Fibroblast of the aortic adventitia (primary cell): ENCODE measurements around the gene ARF1. TPM values are rescaled to one million over a fixed set of nuclear protein-coding genes. Genes with fewer than 3 reads are reported as not detected.

Source experiments
- DNase-seq: peaks from one replicate; pipeline ENCODE4 v3.0.0-alpha.2; 2010; ENCODE audit warnings: low read depth
- H3K4me3 ChIP-seq: 2 replicates; pipeline ENCODE4 v1.5.1; 2011; ENCODE audit warnings: low read depth, mild to moderate bottlenecking, control low read depth, low read length, moderate library complexity
- total RNA-seq: library from RNA; depleted of rRNA; stranded (reverse); fragments of >200 nt; gene quantifications from 2 replicates; pipeline ENCODE4 v1.2.3, GENCODE V29; 2012; ENCODE audit warnings: low replicate concordance
- TF ChIP-seq, protein P1 (sequence below): IDR thresholded peaks from 2 replicates; pipeline ENCODE4 v1.5.1; 2011; ENCODE audit warnings: mild to moderate bottlenecking, low read length, control low read depth, inconsistent platforms; ENCODE audit not compliant: insufficient read depth

ARF1 gene
- total RNA-seq, 1 donor = 246 TPM

DNA sequence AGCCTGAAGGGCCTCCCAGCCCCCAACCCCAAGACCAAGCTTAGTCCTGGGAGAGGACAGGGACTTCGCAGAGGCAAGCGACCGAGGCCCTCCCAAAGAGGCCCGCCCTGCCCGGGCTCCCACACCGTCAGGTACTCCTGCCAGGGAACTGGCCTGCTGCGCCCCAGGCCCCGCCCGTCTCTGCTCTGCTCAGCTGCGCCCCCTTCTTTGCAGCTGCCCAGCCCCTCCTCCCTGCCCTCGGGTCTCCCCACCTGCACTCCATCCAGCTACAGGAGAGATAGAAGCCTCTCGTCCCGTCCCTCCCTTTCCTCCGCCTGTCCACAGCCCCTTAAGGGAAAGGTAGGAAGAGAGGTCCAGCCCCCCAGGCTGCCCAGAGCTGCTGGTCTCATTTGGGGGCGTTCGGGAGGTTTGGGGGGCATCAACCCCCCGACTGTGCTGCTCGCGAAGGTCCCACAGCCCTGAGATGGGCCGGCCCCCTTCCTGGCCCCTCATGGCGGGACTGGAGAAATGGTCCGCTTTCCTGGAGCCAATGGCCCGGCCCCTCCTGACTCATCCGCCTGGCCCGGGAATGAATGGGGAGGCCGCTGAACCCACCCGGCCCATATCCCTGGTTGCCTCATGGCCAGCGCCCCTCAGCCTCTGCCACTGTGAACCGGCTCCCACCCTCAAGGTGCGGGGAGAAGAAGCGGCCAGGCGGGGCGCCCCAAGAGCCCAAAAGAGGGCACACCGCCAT, 21.9 kb upstream of the ARF1 start:
- H3K4me3 ChIP-seq = no peak overlapping the region
- DNase-seq = peak; percentile 16
- TF ChIP-seq, protein P1, sequence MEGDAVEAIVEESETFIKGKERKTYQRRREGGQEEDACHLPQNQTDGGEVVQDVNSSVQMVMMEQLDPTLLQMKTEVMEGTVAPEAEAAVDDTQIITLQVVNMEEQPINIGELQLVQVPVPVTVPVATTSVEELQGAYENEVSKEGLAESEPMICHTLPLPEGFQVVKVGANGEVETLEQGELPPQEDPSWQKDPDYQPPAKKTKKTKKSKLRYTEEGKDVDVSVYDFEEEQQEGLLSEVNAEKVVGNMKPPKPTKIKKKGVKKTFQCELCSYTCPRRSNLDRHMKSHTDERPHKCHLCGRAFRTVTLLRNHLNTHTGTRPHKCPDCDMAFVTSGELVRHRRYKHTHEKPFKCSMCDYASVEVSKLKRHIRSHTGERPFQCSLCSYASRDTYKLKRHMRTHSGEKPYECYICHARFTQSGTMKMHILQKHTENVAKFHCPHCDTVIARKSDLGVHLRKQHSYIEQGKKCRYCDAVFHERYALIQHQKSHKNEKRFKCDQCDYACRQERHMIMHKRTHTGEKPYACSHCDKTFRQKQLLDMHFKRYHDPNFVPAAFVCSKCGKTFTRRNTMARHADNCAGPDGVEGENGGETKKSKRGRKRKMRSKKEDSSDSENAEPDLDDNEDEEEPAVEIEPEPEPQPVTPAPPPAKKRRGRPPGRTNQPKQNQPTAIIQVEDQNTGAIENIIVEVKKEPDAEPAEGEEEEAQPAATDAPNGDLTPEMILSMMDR = no peak

DNA sequence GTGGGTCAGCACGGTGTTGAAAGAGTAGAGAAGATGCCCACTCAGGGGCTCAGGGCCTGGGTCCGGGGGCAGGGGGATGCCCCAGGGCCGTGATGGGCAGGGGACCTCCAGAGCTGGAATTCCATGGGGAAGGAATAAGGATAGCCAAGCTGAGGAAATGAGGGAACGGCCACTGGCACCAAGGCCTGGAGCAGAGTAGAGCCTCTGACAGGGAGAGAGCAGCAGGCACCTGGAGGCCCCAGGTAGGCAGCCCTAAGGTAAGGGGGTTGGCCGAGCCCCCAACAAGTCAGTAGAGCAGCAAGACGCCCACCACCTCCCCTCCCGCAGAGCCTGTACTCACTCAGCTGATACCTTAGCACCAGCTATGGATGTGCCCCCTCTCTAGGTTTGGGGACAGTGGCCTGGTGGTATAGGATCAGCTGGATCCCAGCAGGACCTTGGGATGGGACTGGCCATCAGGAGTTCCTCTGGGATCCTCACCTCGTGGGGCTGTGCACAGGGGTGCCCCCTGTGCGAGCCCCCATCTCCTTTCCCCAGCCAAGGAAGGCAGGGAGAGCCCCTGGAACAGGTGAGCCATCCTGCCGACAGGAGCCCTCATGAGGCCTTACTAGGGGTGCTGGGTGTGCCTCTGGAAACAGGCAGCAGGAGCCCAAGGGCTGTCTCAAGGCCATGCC, 21.0 kb upstream of the ARF1 start:
- TF ChIP-seq, protein P1 = no peak
- no peak overlapping the region for H3K4me3 ChIP-seq
- no peak for DNase-seq

DNA sequence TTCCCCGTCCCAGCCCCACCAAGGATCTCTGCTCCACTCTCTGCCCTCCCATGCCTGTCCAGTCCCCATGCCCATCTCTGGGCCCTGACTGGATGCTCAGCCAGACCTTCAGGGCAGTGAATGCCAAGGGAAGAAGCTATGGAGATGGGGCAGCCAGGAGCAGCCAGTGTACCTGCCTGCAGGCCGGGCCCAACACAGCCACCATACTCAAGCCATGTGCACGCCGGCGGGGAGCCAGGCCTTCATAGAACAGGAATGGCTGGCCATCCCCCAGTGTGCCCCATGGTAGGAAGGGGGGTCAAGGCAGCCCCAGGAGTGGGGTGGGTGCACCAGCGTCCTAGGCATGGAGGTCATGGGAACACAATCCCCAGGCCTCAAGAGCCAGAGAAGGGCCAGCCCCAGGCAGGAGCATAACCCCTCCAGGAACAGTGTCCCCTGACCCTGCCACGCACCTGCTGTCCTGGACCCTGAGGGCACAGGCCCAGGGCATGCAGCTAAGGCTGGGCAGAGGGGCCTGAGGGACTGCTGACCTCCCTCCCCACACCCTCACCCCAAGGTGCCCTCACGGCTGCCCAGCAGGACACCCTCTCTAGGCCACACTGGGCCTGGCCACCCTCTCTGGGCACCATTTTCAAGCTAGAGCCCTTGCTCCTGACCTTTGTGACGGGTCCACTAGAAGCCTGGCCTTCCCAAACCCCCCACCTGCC, 20.3 kb upstream of the ARF1 start:
- DNase-seq = no peak
- H3K4me3 ChIP-seq = no peak overlapping the region
- TF ChIP-seq, protein P1 = no peak

DNA sequence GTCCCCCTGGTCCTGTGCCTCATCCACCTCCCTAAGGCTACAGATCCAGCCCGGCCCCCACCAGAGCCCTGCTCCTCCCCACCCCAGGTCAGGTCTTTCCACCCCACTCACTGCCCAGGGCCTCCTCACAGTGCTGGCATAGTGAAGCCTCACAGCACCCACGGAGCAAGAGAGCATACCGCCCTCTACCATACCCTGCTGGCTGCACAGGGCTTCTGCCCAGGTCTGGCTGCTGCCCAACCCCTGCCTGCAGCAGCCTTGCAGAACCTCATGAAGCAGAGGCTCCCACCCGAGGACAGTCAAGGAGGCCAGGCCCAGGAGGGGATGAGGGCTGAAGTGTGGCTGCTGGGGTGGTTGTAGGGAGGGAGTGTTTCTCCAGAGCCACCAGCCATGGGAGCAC, 19.7 kb upstream of the ARF1 start:
- no peak overlapping the region for H3K4me3 ChIP-seq
- TF ChIP-seq, protein P1 = no peak
- no peak for DNase-seq

DNA sequence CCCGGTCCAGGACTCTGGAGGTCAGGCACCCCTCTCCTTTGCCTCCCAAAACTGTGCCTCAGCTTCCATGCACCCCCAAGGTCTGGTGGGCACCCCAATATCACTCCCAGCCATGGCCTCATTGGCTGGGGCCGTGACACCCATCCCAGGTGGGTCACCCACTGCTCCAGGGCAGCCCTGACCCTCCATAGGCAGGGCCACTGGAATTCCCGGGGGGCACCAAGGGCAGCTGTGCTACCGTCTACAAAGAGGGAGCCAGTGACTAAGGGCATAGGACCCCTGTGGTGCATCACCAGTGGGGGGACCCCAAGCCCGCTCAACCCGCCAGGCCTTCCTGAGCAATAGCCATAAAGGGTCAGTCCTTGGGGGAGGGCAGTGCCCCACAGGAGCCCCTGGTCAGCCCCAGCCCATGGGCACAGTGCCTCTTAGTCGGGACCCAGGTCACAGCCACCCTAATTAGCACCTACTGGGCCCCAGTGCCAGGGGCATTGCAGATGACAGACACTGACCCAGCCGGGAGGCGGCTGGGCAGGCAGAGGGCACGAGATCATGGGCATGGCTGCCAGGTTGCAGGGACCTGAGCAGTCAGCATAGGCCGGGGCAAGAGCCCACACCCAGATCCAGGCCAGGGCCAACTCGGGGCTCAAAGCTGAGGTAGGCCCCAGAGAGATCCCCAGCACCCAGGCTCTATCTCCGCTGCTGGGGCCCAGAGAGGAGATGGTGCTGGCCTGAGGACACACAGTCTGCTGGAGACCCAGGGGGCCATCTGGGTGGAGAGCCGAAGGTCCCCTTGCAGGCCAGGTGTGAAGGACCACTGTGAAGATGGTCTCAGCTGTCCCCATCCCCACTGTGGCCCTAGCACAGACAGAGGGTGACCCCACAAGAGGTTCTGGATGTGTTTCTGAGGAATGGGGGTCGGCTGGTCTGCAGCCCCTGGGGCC, 19.0 kb upstream of the ARF1 start:
- DNase-seq = no peak
- H3K4me3 ChIP-seq = no peak overlapping the region
- TF ChIP-seq, protein P1 = no peak

DNA sequence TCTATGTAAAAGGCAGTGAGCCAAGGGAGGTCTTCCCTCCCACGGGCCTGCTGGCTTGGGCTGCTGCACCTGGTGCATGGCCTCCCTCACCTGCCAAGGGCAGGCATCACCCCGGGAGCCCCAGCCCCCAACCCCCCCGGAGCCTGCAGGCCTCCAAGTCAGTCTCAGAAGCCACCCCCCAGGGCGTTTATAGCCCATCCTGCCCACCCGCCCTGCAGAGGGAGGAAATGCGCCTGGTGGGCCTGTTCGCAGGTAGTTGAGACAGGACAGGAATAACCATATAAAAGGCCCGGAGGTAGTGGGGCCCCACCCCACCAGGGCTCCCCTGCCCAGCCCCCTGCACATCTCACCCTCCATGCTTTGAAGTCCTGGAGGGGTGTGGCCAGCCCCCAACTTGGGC, 18.2 kb upstream of the ARF1 start:
- TF ChIP-seq, protein P1 = no peak
- no peak overlapping the region for H3K4me3 ChIP-seq
- no peak for DNase-seq
